ENCODE results near the gene TNS3.
"Not testable (repeated sequence)": the region's sequence is repeated elsewhere in the genome, so short reads cannot be mapped to it uniquely, and the experiment has no call there.

The TNS3 gene

GRCh38 chr7:47482013-47482875 lies 99.7 kb downstream of the TNS3 start:
- DNase-seq: peak; percentile 91

GRCh38 chr7:47481541-47482012 lies 100.3 kb downstream of the TNS3 start:
- DNase-seq: no peak

GRCh38 chr7:47480576-47481538 lies 101.1 kb downstream of the TNS3 start:
- no peak for DNase-seq

GRCh38 chr7:47479821-47480575 lies 101.9 kb downstream of the TNS3 start:
- no peak for DNase-seq

GRCh38 chr7:47478926-47479711 lies 102.8 kb downstream of the TNS3 start:
- DNase-seq: no peak

GRCh38 chr7:47478017-47478344 lies 103.9 kb downstream of the TNS3 start:
- DNase-seq: no peak

GRCh38 chr7:47477191-47478016 lies 104.5 kb downstream of the TNS3 start:
- DNase-seq: no peak

- no peak for DNase-seq
These were observed 106.1 kb downstream of the TNS3 start for GRCh38 chr7:47475880-47476227.

- peak; percentile 78 for DNase-seq
These were observed 106.7 kb downstream of the TNS3 start for GRCh38 chr7:47474937-47475879.

- DNase-seq: no peak
These were observed 107.5 kb downstream of the TNS3 start for GRCh38 chr7:47474211-47474936.

- DNase-seq: no peak
These were observed 108.3 kb downstream of the TNS3 start for GRCh38 chr7:47473499-47474210.

- no peak for DNase-seq
These were observed 109.3 kb downstream of the TNS3 start for GRCh38 chr7:47472444-47473157.

GRCh38 chr7:47471831-47472230 lies 110.1 kb downstream of the TNS3 start:
- DNase-seq: no peak

- DNase-seq: no peak
These were observed 110.6 kb downstream of the TNS3 start for GRCh38 chr7:47471358-47471703.

- DNase-seq: no peak
These were observed 111.1 kb downstream of the TNS3 start for GRCh38 chr7:47470567-47471357.

GRCh38 chr7:47469846-47470245 lies 112.1 kb downstream of the TNS3 start:
- not testable (repeated sequence) for DNase-seq

GRCh38 chr7:47466832-47467231 lies 115.1 kb downstream of the TNS3 start:
- no peak for DNase-seq
